AG09309 (cell line): ENCODE data around the gene TASP1.
"Not testable (repeated sequence)": the region's sequence is repeated elsewhere in the genome, so short reads cannot be mapped to it uniquely, and the experiment has no call there.

ENCODE experiments used
- DNase-seq: peaks from one replicate; pipeline ENCODE4 v3.0.0-alpha.2; 2010; ENCODE audit warnings: low read depth
- H3K4me3 ChIP-seq: 2 replicates; pipeline ENCODE4 v1.5.1; 2011; ENCODE audit warnings: mild to moderate bottlenecking, low read depth, low read length, moderate library complexity; ENCODE audit not compliant: control insufficient read depth
- CTCF ChIP-seq: IDR thresholded peaks from 2 replicates; pipeline ENCODE4 v1.5.1; 2011; ENCODE audit warnings: mild to moderate bottlenecking, low read depth, low read length, inconsistent platforms; ENCODE audit not compliant: insufficient read depth, control insufficient read depth; ENCODE audit errors: missing control alignments

TASP1 gene

GRCh38 chr20:13389115-13389514 lies 249.6 kb downstream of the TASP1 start:
- DNase-seq, result no peak
- no peak for TF ChIP-seq CTCF
- no peak overlapping the region for H3K4me3 ChIP-seq

GRCh38 chr20:13384132-13384531 lies 254.6 kb downstream of the TASP1 start:
- no peak for TF ChIP-seq CTCF
- no peak overlapping the region for H3K4me3 ChIP-seq
- DNase-seq, result no peak

GRCh38 chr20:13382786-13383185 lies 255.9 kb downstream of the TASP1 start:
- DNase-seq, result no peak
- no peak for TF ChIP-seq CTCF
- no peak overlapping the region for H3K4me3 ChIP-seq

GRCh38 chr20:13380497-13381229 lies 258.1 kb downstream of the TASP1 start:
- DNase-seq, H3K4me3 ChIP-seq: not testable (repeated sequence)

- DNase-seq, result no peak
- no peak for TF ChIP-seq CTCF
- H3K4me3 ChIP-seq, result no peak overlapping the region
Observed at GRCh38 chr20:13373400-13373799, 265.3 kb downstream of the TASP1 start.

- no peak for DNase-seq
- no peak for TF ChIP-seq CTCF
- H3K4me3 ChIP-seq, result no peak overlapping the region
Observed at GRCh38 chr20:13364278-13365170, 274.2 kb downstream of the TASP1 start.

- no peak overlapping the region for H3K4me3 ChIP-seq
- TF ChIP-seq CTCF, result no peak
- DNase-seq, result no peak
Observed at GRCh38 chr20:13363473-13363872, 275.3 kb downstream of the TASP1 start.

- DNase-seq, H3K4me3 ChIP-seq: not testable (repeated sequence)
Observed at GRCh38 chr20:13362165-13362564, 276.6 kb downstream of the TASP1 start.

- H3K4me3 ChIP-seq, DNase-seq: not testable (repeated sequence)
Observed at GRCh38 chr20:13358936-13359335, 279.8 kb downstream of the TASP1 start.

GRCh38 chr20:13357782-13358181 lies 280.9 kb downstream of the TASP1 start:
- DNase-seq, result not testable (repeated sequence)

More at GRCh38 chr20:13357782-13358181, 280.9 kb downstream of the TASP1 start:
- H3K4me3 ChIP-seq, result not testable (repeated sequence)
